B cell (primary cell): ENCODE measurements around the gene IFNG-AS1. TPM values are rescaled to one million over a fixed set of nuclear protein-coding genes. Genes with fewer than 3 reads are reported as not detected.

ENCODE experiments used
- ATAC-seq: fragments of 200-7000 bp; cut with Tn5 transposase; one replicate; pipeline ENCODE4 v1.10.0; 2021; ENCODE audit warnings: low read depth, mild to moderate bottlenecking, moderate number of reproducible peaks, moderate library complexity
- CTCF ChIA-PET: fragments of 350-600 bp; sonication (Branson Sonifier 250); formaldehyde crosslinking; loops from one replicate; lab custom pipeline; 2021; ENCODE audit warnings: antibody characterized with exemption, inconsistent platforms; lab: Charles Lee
- POLR2A ChIA-PET: fragments of 350-600 bp; sonication (Branson Sonifier 250); formaldehyde crosslinking; loops from one replicate; lab custom pipeline; 2021; ENCODE audit warnings: antibody characterized with exemption; lab: Charles Lee
- DNase-seq: peaks from one replicate; pipeline ENCODE4 v3.0.0; 2013
- H2AFZ ChIP-seq: 2 replicates; pipeline ENCODE4 v1.6.1; 2012; ENCODE audit warnings: mild to moderate bottlenecking, low read depth, low read length; ENCODE audit not compliant: insufficient read depth, poor library complexity, severe bottlenecking
- H3K27ac ChIP-seq, 2 donors: 1 replicate in 1 of 2; 2 replicates in 1 of 2; pipeline ENCODE4 v1.5.1; 2012 to 2013; ENCODE audit warnings: low read length in 2 of 2, mild to moderate bottlenecking in 2 of 2, moderate library complexity in 1 of 2
- H3K27me3 ChIP-seq, 4 experiments: fragments of 200-600 bp in 1 of 4; sonication (generic) in 1 of 4; replicated peaks in 1 of 4; 1 replicate in 2 of 4; 2 replicates in 2 of 4; pipeline versions ENCODE4 v1.6.1 to v1.7.0; 2013 to 2016; ENCODE audit warnings: low read length in 3 of 4, mild to moderate bottlenecking in 2 of 4, mixed read lengths in 1 of 4, moderate library complexity in 1 of 4; ENCODE audit not compliant: insufficient read depth in 4 of 4, control insufficient read depth in 3 of 4; ENCODE audit errors: control extremely low read depth in 1 of 4
- H3K36me3 ChIP-seq, 2 experiments: replicated peaks in 1 of 2; 1 replicate in 1 of 2; 2 replicates in 1 of 2; pipeline versions ENCODE4 v1.6.1 to v1.7.1; 2013; ENCODE audit warnings: low read length in 1 of 2; ENCODE audit not compliant: insufficient read depth in 2 of 2, control insufficient read depth in 1 of 2; ENCODE audit errors: control extremely low read depth in 1 of 2, extremely low read depth in 1 of 2
- H3K4me1 ChIP-seq, 2 donors: fragments of 200-600 bp in 1 of 2; sonication (generic) in 1 of 2; 1 replicate in 1 of 2; 2 replicates in 1 of 2; pipeline versions ENCODE4 v1.5.1 to v1.6.1; 2013 to 2017; ENCODE audit warnings: low read length in 2 of 2; ENCODE audit not compliant: control insufficient read depth in 2 of 2, insufficient read depth in 2 of 2
- H3K4me2 ChIP-seq: replicated peaks from 2 replicates; pipeline ENCODE3; 2012; ENCODE audit warnings: mild to moderate bottlenecking, low read depth, low read length; ENCODE audit not compliant: poor library complexity, severe bottlenecking
- H3K4me3 ChIP-seq, 5 experiments: fragments of 200-600 bp in 1 of 5; sonication (generic) in 1 of 5; 1 replicate in 3 of 5; 2 replicates in 2 of 5; pipeline versions ENCODE4 v1.5.1 to v1.7.0; 2011 to 2016; ENCODE audit warnings: low read length in 4 of 5, mild to moderate bottlenecking in 4 of 5, low read depth in 2 of 5, control low read depth in 1 of 5, moderate library complexity in 1 of 5; ENCODE audit not compliant: insufficient read depth in 1 of 5; ENCODE audit errors: control extremely low read depth in 1 of 5, extremely low read depth in 1 of 5
- H3K79me2 ChIP-seq: fragments of 200-600 bp; sonication (generic); one replicate; pipeline ENCODE4 v1.6.0; 2016; ENCODE audit warnings: low read length; ENCODE audit not compliant: control insufficient read depth, insufficient read depth
- H3K9ac ChIP-seq: fragments of 200-600 bp; sonication (generic); 2 replicates; pipeline ENCODE4 v1.6.1; 2017; ENCODE audit warnings: mild to moderate bottlenecking, low read length, moderate library complexity
- H3K9me3 ChIP-seq, 3 donors: one replicate each; pipeline versions ENCODE4 v1.6.1 to v1.7.1; 2013; ENCODE audit warnings: low read length in 2 of 3; ENCODE audit not compliant: control insufficient read depth in 2 of 3, insufficient read depth in 1 of 3; ENCODE audit errors: control extremely low read depth in 1 of 3
- H4K20me1 ChIP-seq: 2 replicates; pipeline ENCODE4 v1.6.0; 2012; ENCODE audit warnings: mild to moderate bottlenecking, low read length; ENCODE audit not compliant: insufficient read depth, control insufficient read depth, poor library complexity, severe bottlenecking
- H3K27ac Mint-ChIP-seq: one replicate; pipeline ENCODE4 v1.8.0; 2021; ENCODE audit warnings: mixed read lengths
- H3K27me3 Mint-ChIP-seq: one replicate; pipeline ENCODE4 v1.8.0; 2021; ENCODE audit warnings: mixed read lengths
- H3K4me1 Mint-ChIP-seq: one replicate; pipeline ENCODE4 v1.8.0; 2021; ENCODE audit warnings: mixed read lengths
- H3K4me3 Mint-ChIP-seq: one replicate; pipeline ENCODE4 v1.8.0; 2021; ENCODE audit warnings: mixed read lengths
- H3K9me3 Mint-ChIP-seq: one replicate; pipeline ENCODE4 v1.8.0; 2022; ENCODE audit warnings: mixed read lengths; ENCODE audit not compliant: insufficient read depth
- CTCF ChIP-seq: fragments of 200-600 bp; IDR thresholded peaks from one replicate; pipeline ENCODE4 v1.8.0; 2022; ENCODE audit warnings: antibody characterized with exemption, mild to moderate bottlenecking
- EZH2 ChIP-seq: IDR thresholded peaks from 2 replicates; pipeline ENCODE4 v1.6.1; 2012; ENCODE audit warnings: borderline replicate concordance, low read depth, mild to moderate bottlenecking, moderate library complexity, low read length; ENCODE audit not compliant: insufficient read depth, poor library complexity, severe bottlenecking
- WGBS: methylation state at CpG from one replicate; pipeline ENCODE4 v1.1.5; 2013; ENCODE audit warnings: missing lambda C conversion rate; ENCODE audit not compliant: insufficient coverage; 5-methylcytosine and 5-hydroxymethylcytosine counted together
- intact Hi-C: fragments of 100-400 bp; cut with micrococcal nuclease; formaldehyde crosslinking; loops from one replicate; pipeline ENCODE4 v1.10.0; 2022
- polyA plus RNA-seq: library from polyadenylated mRNA; depleted of rRNA; stranded (reverse); fragments of >200 nt; gene quantifications from 2 replicates; pipeline ENCODE4 v1.2.3, GENCODE V29; 2012
- total RNA-seq, 2 donors: library from RNA; stranded (reverse); fragments of 120-200 nt in 1 of 2; gene quantifications; 1 replicate in 1 of 2; 2 replicates in 1 of 2; pipeline versions ENCODE4 v1.2.3 to v1.2.4, GENCODE V29; 2013 to 2022

IFNG-AS1 gene
- total and polyA plus RNA-seq, 2 donors (not counting 1 experiment from before 2014, with no cell fraction given): 1.8 to 19.0 TPM

GRCh38 chr12:67958187-67958586 is 31.1 kb upstream of the IFNG-AS1 start:
- H3K4me3 Mint-ChIP-seq: no peak overlapping the region
- TF ChIP-seq EZH2: no peak
- no peak for TF ChIP-seq CTCF
- Histone ChIP-seq H3K9me3 (peaks cover 0 to 2% (median 0%) of the 10 kb centered on the region in 3 donors), H3K79me2 (no peaks in the 10 kb centered on the region), H3K4me2 (no peak overlapping the region), H3K4me1 (no peaks in the 10 kb centered on the region), H3K27ac (no peak overlapping the region), H3K9ac (no peak overlapping the region), H4K20me1 (no peaks in the 10 kb centered on the region), H3K36me3 (no peaks in the 10 kb centered on the region), H2AFZ (no peak overlapping the region), H3K4me3 (no peak overlapping the region), H3K27me3 (no peaks in the 10 kb centered on the region)
- H3K27me3 Mint-ChIP-seq: no peaks in the 10 kb centered on the region
- no peak overlapping the region for H3K27ac Mint-ChIP-seq
- H3K9me3 Mint-ChIP-seq: peaks cover 9% of the 10 kb centered on the region
- CTCF ChIA-PET: interaction anchor here (1.6 kb wide), 1 partner anchor 604 kb away, joined by 3 read pairs; no protein-coding TSS in a partner anchor
- H3K4me1 Mint-ChIP-seq: no peaks in the 10 kb centered on the region
- no peak for DNase-seq
- no peak for ATAC-seq
- 92% methylated on average over 2 of the region's 4 CpGs for WGBS
- POLR2A ChIA-PET: no interaction called here
- intact Hi-C loops: no loop called here

DNA sequence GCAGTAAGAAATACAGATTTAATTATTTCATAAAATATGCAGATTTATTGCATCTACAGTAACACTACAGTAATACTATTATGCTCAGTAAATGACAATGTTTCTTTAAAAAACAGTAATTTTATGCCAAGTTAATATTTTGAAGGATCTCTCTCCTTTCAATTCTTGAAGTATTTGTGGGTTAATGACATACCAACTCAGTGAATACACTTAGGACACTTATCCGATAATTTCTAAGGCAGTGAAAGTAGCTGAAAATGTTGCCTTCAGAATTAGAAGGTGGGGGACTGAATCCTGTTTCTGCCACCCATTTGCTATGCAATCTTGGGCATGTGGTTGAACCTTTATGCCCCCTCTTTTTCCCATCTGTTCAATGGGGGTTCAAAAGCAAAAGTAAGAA is 24.8 kb upstream of the IFNG-AS1 start:
- Mint-ChIP-seq H3K4me1 (peaks cover 20% of the 10 kb centered on the region), H3K27me3 (no peaks in the 10 kb centered on the region), H3K27ac (no peak overlapping the region), H3K9me3 (peaks cover 7% of the 10 kb centered on the region), H3K4me3 (no peak overlapping the region)
- POLR2A ChIA-PET: no interaction called here
- WGBS: 100% methylated on average over 1 of the region's 1 CpG
- no peak overlapping the region for H2AFZ ChIP-seq
- no peaks in the 10 kb centered on the region for H4K20me1 ChIP-seq
- no peak for DNase-seq
- no peaks in the 10 kb centered on the region for H3K36me3 ChIP-seq
- CTCF ChIA-PET: interaction anchor here (2.2 kb wide), 1 partner anchor 49 kb away, joined by 5 read pairs; no protein-coding TSS in a partner anchor
- TF ChIP-seq EZH2: no peak
- TF ChIP-seq CTCF: no peak
- H3K4me3 ChIP-seq: no peak overlapping the region
- H3K9ac ChIP-seq: no peak overlapping the region
- H3K79me2 ChIP-seq: no peaks in the 10 kb centered on the region
- peaks cover 16 to 24% of the 10 kb centered on the region in 2 donors for H3K4me1 ChIP-seq
- no peak overlapping the region for H3K27ac ChIP-seq
- no peaks in the 10 kb centered on the region for H3K27me3 ChIP-seq
- no peak for ATAC-seq
- H3K9me3 ChIP-seq: peaks cover 0 to 2% (median 0%) of the 10 kb centered on the region in 3 donors
- intact Hi-C loops: no loop called here
- no peak overlapping the region for H3K4me2 ChIP-seq
